GM12865 (cell line): ENCODE results near the gene KIF3C.
A peak's percentile ranks its signal among the peaks of the same experiment; 100 is the strongest.
"Not testable (repeated sequence)": the region's sequence is repeated elsewhere in the genome, so short reads cannot be mapped to it uniquely, and the experiment has no call there.

Experiments used
- DNase-seq: peaks from one replicate; pipeline ENCODE4 v3.0.0; 2010; ENCODE audit warnings: low read depth
- H3K4me3 ChIP-seq: 2 replicates; pipeline ENCODE4 v1.5.1; 2011; ENCODE audit warnings: mild to moderate bottlenecking, low read depth, low read length, control low read depth
- TF ChIP-seq, protein P1 (sequence below): IDR thresholded peaks from 2 replicates; pipeline ENCODE4 v1.5.1; 2011; ENCODE audit warnings: low read length, control low read depth, low read depth, inconsistent platforms; ENCODE audit not compliant: insufficient read depth; ENCODE audit errors: missing control alignments

Gene KIF3C

DNA sequence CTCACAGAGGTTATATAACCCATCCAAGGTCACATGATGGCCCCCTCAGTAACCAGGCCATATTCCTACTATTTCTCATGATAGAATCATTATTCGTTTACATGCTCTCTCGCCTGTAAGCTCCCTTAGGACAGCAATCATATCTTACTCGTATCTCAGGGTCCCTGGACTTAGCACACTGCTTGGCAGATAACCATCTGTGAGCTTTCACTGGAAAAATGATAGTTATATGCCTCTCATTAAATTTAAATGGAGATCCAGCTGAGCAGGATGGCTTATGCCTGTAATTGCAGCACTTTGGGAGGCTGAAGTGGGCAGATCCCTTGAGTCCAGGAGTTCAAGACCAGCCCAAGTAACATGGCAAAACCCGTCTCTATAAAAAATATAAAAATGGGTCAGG, 21.9 kb downstream of the KIF3C start:
- H3K4me3 ChIP-seq: no peak overlapping the region
- TF ChIP-seq, protein P1, sequence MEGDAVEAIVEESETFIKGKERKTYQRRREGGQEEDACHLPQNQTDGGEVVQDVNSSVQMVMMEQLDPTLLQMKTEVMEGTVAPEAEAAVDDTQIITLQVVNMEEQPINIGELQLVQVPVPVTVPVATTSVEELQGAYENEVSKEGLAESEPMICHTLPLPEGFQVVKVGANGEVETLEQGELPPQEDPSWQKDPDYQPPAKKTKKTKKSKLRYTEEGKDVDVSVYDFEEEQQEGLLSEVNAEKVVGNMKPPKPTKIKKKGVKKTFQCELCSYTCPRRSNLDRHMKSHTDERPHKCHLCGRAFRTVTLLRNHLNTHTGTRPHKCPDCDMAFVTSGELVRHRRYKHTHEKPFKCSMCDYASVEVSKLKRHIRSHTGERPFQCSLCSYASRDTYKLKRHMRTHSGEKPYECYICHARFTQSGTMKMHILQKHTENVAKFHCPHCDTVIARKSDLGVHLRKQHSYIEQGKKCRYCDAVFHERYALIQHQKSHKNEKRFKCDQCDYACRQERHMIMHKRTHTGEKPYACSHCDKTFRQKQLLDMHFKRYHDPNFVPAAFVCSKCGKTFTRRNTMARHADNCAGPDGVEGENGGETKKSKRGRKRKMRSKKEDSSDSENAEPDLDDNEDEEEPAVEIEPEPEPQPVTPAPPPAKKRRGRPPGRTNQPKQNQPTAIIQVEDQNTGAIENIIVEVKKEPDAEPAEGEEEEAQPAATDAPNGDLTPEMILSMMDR: no peak
- DNase-seq: no peak

DNA sequence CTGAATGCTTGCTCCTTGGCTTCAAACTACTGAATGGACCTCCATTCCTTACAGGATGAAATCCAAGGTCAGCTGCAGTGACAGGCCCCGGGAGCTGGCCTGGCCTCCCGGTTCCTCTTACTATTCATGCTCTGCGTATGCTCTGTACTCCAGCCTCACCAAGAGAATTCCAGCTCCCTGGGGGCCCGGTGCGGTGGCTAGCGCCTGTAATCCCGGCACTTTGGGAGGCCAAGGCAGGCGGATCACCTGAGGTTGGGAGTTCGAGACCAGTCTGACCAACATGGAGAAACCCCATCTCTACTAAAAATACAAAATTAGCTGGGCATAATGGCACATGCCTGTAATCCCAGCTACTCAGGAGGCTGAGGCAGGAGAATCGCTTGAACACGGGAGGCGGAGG, 23.7 kb downstream of the KIF3C start:
- H3K4me3 ChIP-seq, DNase-seq: not testable (repeated sequence)

DNA sequence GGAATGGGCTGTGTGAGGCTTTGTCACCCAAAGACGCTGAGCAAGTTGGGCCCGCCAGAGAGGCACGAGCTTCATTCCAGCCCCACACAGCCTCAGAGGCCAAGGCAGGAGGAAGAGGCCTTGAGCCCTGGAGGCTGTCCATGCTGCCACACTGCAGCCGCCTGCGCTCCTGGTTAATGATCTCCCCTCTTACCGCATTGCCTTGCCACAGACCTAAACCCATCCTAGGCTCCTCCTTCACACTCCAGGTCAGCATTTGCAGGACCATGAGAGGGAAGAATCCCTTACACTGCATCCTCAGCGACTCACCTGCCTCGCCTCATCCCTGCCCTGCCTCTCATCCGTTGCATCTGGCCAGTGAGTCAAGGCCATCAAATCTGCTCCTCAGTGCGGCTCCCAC, 24.6 kb downstream of the KIF3C start:
- TF ChIP-seq, protein P1: no peak
- no peak overlapping the region for H3K4me3 ChIP-seq
- no peak for DNase-seq

DNA sequence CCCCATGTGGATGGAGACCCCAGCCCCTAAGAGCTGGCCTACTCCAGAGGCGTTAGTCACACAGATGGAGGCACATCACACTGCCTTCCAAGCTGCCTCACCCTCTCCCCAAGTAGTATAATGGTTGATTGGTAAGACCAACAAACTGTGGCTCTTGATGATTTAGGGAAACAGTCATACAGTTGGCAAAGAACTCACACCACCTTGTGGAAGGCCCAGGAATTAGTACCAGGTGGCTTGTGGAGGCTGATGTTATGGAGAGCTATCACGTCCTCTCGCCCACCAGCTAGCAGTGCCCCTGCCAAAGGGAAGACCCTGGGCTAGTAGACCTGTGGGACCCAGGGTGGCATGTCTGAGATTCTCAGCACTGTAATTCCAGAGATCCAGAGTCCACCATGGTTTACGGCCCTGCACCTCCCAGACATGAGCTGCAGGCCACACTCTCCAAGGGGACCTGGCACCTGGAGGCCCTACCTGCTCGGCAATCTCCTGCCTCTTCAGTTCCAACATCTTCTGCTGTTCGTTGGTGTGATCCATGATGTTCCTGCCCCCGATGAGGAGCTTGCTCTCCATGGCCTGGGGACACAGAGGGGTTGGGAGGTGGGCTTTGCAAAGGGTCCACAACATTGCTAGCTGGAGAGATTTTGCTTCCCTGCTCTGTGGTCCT, 26.3 kb downstream of the KIF3C start:
- no peak overlapping the region for H3K4me3 ChIP-seq
- TF ChIP-seq, protein P1: peak; percentile 7
- no peak for DNase-seq

DNA sequence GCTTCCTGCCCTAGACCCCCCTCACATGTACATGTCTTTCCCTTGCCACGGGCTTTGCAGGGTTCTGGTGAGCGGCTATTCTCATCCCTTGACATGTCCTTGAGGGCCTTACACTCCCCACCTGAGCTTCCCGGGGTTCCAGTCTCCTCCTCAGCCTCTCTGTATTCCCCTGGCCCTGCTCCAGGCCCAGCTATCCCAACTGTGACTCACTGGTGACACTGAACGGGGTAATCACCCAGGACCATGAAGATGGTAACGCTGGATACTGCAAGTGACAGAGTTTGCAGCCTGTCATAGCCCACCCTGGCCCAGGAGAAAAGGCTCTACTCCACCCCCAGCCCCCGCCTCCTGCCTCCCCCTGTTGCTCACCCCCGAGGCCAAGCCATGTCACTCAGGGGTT, 27.3 kb downstream of the KIF3C start:
- no peak overlapping the region for H3K4me3 ChIP-seq
- TF ChIP-seq, protein P1: no peak
- no peak for DNase-seq

DNA sequence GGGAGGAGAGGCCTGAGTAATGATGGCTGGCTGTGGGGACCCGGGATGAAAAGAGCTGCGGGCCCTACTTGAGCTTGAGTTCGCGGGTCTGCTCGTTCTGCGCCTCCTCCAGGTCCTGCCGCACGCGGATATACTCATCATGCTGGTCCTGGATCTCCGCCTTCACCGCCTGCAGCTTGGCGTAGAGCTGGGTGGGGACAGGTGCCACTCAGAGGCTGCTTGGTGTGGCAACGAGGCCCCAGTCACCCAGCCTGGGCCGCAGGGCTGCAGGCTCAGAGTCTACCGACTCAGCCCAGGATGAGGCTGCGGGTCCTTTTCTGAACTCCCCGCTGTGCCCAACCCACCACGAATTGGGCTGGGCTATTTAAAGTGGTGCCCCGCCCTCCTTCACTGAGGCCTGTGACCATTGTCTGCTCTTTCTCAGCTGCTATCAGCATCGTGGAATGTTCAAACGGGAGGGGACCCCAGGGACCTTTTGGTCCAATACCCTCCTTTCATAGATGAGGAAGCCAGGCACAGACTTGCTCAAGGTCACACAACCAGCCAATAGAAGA, 28.0 kb downstream of the KIF3C start:
- no peak overlapping the region for H3K4me3 ChIP-seq
- TF ChIP-seq, protein P1: no peak
- no peak for DNase-seq

DNA sequence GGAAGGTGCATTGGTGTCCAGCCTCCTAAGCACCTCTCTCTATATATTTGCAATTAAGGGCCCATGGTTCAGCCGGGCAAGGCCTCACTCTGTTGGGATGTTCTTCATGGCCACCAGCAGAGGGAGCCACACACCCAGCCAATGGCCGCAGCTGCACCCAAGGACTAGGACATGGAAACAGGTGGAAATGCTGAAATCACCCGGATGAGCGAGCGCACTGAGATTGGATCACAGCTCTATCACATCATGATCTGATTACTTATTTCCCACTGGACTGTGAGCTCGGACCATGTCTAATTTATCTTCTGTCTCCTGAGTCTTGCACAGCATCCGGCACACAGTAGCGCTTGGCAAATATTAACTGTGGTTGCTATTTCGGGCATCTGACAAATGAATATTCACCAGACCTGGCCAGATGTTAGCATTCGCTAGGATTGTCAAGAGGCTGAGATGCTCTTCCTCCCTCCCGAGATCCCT, 31.2 kb downstream of the KIF3C start:
- TF ChIP-seq, protein P1: peak; percentile 95
- H3K4me3 ChIP-seq: no peak overlapping the region

More for the DNA sequence above, 31.2 kb downstream of the KIF3C start:
- DNase-seq: peak; percentile 86
